GM13977 (cell line): Measurements from ENCODE around the gene LSP1.

Source experiments
- DNase-seq: peaks from one replicate; pipeline ENCODE4 v3.0.0; 2012; ENCODE audit warnings: low spot score
- CTCF ChIP-seq: IDR thresholded peaks from 2 replicates; pipeline ENCODE4 v1.5.1; 2012; ENCODE audit warnings: mild to moderate bottlenecking, control low read depth; ENCODE audit not compliant: insufficient read depth; ENCODE audit errors: extremely low read depth, missing control alignments
- in situ Hi-C: fragments of 300-500 bp; cut with MboI; formaldehyde crosslinking; loops from one replicate; pipeline ENCODE4 v1.12.0; 2022; ENCODE audit warnings: low sequenced_read_pairs, low pct_unique_long_range_greater_than_20kb, mixed read lengths, inconsistent platforms; ENCODE audit not compliant: unreplicated experiment

The LSP1 gene

DNA sequence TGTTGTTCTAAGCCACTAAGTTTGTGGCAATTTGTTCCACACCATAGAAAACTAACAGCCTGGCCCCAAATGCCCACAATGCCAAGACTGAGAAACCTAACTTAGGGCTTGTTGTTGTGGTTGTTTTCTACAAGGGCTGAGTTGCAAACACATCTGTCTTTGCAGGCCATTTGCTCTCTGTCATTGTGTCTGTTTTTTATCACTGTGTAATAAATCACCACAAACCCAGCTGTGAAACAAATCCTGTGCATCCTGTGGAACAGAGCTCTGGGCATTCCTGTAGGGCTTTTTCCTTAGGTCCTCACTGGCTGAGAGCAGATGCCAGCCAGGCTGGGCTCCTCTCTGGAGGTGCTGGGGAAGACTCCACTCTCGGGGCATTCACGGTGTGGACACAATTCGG, 33.8 kb upstream of the LSP1 start:
- in situ Hi-C loops: no loop called here
- no peak for DNase-seq
- TF ChIP-seq CTCF: no peak

DNA sequence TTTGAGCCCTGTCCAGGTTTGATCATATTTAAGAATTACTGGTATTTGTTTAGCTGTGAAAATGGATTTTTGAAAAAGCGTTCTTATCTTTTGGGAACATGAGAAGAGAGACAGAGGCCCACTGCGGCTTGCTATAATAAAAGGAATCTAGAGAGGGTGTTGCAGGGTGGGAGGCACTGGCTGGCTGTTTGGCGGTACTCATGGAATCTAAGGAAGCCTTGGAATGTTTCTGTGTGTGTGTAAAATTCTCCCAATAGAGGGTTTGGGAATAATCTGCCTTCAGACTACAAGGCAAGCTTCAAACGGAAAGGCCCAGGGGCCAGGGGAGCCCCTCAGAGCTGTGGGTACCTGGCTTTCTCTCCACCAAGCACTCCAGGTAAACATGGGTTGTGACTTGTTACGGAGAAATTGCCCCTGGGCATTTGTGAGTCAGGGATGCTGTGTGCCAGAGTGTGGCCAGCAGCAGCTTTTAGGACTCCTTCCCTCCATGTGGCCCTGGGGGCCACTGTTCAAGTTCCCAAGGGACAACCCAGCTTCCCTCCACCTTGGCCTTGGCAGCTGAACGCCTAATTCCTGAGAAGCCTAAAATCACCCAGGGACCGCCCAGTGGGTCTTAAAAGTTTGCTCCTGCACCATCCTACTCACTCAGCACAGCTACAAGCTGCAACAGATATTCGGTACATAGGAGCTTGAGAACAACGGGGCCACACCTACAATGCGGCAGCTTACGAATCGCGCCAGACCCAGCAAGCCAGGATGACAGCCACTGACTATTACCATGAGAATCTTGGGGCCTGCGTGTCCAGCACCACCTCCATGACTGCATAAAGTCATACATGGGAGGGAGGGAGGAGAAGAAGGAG, 32.2 kb upstream of the LSP1 start:
- no peak for TF ChIP-seq CTCF
- in situ Hi-C loops: no loop called here
- DNase-seq: no peak

- in situ Hi-C loops: no loop called here
- DNase-seq: no peak
- TF ChIP-seq CTCF: no peak
These were observed 31.3 kb upstream of the LSP1 start for GRCh38 chr11:1821562-1821961.

GRCh38 chr11:1822648-1823375, 30.1 kb upstream of the LSP1 start:
- no peak for TF ChIP-seq CTCF
- in situ Hi-C loops: no loop called here

DNA sequence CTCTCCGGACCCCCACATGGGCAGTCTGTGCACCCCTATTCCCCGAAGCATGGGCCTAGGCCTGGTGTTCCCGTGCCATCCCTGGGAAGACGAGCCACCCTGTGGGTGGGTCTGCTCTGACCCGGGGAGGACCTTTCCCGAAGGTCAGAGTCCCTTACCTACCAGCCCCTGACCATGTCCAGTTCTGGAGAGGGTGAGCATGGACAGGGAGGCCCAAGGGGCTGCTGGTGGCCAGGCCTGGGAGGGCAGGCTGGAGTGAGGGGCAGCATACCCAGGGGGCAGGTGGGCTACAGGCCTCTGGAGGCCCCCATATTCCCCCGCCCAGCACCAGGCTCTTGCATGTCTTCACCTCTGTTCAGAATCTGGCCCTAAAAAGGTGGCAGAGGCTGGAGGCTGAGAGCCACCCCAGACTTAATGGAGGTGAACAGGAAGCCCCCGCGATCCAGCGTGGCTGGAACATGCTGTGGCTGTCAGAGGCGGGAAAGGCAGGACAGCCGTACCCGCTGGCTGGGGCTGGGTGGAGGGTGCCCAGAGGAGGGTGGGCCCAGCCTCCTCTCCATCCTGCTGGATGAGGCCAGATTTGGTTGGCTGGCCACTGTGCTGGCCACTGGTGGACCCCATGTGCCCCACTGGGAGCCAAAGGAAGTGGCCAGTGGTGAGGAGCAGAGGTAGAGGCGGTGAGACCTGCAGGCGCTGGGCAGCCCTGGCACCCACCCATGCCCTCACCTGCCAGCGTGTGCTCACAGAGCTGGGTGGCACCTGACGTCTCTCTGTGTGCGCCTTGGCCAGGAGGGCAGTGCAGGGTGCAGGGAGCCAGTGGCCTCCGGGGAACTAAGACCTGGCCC, 29.3 kb upstream of the LSP1 start:
- in situ Hi-C loops: no loop called here
- no peak for DNase-seq
- TF ChIP-seq CTCF: no peak

More at GRCh38 chr11:1822648-1823375, 30.1 kb upstream of the LSP1 start:
- no peak for DNase-seq
